ENCODE results near the gene ACADS.
A peak's percentile ranks its signal among the peaks of the same experiment; 100 is the strongest.

The ACADS gene, protein sequence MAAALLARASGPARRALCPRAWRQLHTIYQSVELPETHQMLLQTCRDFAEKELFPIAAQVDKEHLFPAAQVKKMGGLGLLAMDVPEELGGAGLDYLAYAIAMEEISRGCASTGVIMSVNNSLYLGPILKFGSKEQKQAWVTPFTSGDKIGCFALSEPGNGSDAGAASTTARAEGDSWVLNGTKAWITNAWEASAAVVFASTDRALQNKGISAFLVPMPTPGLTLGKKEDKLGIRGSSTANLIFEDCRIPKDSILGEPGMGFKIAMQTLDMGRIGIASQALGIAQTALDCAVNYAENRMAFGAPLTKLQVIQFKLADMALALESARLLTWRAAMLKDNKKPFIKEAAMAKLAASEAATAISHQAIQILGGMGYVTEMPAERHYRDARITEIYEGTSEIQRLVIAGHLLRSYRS

DNA sequence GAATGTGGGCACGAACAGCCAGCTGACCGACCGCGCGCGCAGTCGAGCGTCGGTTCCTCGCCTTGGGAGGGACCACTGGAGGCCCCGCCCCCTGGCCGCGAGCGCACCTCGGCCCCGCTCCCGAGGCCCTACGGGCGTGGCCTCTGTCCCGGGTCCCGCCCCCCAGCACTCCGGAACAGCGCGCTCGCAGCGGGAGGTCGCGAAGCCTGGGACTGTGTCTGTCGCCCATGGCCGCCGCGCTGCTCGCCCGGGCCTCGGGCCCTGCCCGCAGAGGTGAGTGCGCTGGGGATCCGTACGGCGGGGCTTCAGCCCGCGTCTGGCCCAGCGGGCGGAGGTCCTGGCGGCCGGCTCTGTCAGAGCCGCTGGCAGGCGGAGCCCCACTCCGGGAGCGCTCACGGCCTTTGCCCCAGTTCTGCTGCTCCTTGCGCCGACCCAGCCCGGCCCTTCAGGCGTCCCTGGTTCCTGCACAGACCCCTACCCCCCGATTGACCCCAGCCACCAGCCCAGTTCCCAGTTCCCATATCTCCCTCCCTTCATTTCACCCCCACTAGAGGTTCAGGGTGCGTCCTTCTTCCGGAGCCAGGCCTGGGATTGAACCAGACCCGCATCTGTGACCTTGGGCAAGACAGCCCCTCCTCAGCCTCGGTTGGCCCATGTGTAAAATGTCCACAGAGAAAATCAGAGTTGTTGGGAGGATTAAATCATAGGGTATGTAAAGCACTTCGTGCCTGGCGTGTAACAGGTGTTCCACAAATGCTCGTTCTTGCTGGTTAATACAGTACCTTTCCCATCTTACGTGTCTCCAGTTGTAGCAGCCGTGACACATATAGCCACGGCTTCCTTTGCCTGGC lies at the start of gene ACADS:
TSS of gene ACADS (plus strand) at position 168 of the 851 bp plus-strand sequence. CDS start at position 228, 60 bp downstream.
- DNase-seq: peak; percentile 76 to 80

DNA sequence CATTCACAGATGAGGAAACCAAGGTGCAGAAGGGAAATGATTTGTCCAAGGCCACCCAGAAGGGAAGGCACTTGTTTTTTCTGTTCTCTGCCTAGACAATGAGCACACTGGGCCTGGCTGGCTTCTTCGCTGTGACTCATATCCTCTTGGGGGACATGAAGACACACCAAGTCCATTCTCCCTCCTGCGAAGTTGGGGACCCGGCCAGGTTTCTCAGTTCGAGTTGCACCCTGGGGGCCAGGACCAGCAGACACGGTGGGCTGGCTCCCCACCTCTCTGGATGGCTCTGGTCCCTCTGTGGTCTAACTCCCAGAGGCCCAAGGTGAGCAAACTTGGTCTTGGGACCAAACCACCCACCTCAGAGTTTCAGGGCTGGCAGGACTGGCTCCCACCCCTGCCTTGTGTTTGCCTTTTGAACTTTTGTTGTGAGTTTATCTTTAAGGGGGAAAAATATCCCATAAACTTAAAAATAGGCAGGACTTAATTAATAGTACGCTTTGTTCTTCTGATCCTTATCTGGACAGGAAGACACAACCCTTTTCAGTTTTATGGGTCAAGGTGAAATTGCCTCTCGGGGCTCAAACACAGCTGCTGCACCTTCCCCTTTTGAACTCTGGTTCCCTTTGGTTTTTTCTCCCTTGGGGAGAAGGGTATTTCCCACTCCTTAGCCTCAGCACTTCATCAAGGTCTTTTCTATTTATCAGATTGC lies 47.7 kb upstream of the ACADS start:
- DNase-seq: no peak

DNA sequence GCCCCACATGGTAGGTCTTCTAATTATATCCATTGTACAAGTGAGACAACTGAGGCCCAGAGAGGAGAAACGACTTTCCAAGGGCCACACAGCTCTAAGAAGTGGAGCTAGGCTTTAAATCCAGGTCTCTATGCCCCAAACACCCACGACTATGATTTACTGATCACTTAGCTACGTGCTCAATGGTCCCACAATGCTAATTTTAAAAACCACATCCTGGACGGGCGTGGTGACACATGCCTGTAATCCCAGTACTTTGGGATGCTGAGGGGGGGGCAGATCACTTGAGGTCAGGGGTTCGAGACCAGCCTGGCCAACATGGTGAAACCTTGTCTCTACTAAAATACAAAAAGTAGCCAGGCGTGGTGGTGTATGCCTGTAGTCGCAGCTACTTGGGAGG lies 47.1 kb upstream of the ACADS start:
- DNase-seq: no peak

DNA sequence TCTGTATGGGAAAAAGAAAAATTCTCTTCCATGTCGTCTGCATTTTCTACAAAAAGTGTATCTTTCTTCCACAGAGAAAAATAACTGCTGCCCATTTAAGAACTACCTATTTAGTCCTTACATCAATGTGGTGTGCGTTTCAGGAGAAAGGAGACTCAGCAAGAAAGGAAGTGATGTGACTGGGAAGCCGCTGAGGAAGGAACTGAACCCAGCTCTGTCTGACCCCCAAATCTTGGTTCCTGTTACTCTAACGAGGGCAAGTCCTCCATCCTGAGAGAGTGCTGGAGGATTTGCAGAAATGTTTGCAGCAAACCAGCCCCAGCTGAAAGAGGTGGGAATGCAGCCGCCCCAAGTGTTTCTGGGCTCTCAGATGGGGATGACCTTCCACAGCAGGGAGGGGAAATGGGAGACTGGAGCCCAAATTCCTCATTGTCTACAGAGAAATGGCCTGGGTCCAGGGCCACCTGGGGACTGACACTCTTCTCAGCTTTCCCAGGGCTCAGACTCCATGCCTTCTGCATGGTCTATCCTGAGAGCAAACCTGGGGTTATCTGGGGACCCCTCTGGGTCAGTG lies 45.4 kb upstream of the ACADS start:
- no peak for DNase-seq

DNA sequence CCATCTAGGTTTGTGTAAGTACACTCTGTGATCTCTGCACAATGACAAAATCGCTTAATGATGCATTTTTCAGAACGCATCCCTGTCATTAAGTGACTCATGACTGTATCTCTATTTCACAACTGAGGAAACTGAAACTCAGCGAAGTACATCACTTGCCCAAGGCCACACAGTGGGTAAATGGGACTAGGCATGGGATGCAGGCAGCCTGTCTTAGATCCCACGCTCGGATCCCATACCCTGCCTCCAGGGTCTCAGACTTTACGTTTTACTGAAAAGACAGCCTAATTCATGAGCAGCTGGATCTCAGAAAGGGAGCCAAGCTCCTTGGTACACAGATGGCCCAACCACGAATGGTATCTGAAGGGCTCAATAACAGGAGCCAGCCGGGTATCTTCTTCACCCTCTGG lies 41.1 kb upstream of the ACADS start:
- no peak for DNase-seq

DNA sequence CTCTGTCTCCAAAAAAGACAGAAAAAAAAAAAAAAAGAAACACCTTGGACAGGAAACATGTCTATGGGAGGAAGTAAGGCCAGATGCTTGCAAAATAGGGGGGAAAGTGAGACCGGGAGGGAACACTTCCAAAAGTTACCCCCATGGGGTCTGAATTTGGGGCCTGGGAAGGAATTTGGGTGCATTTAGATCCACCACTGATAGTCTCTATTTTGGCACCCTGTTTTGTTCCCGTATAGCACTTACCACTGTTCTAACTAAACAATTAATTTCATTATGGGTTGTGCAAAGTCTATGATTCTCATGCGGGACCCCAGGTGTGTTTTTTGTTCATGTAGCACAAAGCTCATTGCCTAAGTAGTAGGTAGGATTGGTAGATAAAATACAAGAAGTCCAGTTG lies 40.1 kb upstream of the ACADS start:
- DNase-seq: no peak

DNA sequence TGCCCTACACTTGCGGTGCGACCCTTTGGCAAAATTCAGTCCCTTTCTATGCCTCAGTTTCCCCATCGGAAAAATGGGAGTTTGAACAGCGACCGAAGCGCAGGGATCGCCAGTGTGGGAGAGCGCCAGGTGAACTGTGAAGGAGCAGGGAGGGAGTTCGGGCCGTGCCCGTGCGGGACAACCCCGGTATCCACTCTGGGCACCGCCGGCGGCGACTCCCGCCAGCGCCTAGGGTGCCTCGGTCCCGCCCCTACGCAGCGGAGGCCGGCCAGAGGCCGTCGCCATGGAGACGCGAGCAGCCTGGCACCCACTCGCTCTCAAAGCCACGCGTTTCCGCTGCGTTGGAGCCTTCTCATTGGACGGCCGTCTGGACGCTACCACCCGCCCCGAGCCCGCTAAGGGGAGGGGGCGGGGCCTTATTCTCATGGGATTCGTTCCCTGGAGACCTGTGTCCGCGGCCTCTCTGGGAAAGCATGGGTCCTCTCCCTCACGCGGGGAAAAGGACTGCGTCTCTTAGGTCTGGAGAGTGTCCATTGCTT lies 39.4 kb upstream of the ACADS start:
- DNase-seq: peak; percentile 93 to 96

DNA sequence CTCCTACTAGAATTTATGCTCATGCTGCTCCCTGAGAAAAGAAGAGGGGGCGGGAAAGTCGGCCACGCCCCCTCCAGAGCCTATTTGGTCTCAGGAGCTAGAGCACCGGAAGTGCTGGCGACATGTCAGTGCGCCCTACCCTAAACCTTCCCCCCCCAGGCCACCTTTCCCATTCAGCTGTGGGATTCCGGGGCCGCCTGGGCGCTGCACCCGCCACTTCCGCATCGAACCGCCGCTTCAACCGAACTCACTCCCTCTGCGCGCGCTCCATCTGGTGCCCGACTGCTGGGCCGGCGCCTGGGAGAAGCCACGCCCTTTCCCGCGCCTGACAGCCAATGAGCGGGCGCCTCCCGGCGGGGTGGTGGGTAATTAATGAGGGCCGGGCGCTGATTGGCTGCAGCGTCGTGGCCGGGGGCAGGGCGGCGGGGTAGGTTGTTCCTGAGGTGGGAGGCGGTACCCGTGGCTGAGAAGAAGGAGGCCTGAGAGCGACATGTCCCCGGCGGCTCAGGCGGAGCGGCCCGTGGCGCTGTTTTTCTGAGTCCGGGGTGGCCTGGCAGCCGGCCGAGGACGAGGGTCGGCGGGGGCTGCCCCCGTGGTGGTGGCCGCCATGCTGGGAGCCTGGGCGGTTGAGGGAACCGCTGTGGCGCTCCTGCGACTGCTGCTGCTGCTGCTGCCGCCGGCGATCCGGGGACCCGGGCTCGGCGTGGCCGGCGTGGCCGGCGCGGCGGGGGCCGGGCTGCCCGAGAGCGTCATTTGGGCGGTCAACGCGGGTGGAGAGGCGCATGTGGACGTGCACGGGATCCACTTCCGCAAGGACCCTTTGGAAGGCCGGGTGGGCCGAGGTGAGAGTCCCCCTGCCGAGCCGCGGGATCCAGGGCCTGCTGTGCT lies 38.7 kb upstream of the ACADS start, which contains the start of gene MLEC:
TSS of gene MLEC (plus strand) at position 460 of the 888 bp plus-strand sequence. CDS start at position 608, 148 bp downstream.
- DNase-seq: peak; percentile 97 to 98

DNA sequence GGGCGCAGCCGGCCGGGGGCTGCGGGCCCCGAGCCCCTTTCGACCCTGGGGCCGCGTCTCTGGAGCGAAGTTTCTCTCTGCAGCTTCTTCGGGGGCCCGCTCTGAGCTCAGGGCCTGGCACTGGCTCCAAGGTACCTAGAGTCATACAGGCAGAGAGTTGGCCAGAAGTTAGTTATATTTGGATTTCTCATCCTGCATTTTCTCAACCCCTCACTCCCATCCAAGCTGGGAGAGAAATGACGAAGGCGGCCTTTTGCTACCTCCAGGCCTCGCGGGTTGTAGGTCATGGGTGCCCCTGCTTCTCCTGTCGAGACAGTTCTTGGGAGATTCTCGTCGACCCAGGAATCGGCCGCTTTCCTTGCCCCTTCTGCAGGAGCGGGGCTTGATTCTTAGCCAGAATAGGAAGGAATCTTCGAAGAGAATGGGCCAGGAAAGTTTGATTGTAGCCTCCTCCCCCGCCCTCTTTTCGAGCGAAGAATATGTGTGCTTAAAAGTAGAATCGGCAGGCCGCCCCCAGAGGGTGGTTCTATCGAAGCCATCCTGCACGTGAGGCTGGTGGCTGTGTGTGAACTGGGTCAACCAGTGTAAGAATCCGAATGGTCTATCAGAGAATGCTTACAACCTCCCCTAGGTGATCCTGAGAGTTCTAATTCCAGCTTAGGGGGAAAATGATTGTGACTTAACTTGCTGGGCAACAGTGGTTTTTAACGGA lies 37.9 kb upstream of the ACADS start:
- no peak for DNase-seq

DNA sequence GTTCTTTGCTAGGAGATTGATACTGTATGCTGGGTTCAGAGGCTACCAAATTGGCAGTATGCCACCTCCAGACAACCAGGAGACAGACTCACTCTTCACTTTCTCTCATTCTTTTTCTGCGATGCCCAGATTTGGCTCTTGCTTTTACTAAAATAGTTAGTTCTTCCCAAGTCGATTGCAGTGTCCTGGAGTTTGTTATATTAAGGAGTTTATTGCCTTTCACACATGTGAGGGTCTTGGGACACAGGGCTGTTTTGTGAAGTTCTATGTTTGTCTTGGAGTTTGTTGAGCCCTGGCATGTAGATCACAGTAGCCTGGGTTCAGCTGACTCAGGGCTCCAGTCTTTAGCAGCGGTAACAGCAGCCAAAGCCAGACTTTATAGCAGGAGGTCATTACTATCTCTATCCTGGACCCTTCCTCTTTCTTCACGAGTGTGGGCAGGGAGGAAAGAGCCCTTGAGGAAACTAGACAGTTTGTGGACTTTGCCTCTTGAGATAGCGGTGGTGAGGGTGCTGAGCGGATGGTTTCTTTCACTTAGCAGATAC lies 37.0 kb upstream of the ACADS start:
- no peak for DNase-seq

DNA sequence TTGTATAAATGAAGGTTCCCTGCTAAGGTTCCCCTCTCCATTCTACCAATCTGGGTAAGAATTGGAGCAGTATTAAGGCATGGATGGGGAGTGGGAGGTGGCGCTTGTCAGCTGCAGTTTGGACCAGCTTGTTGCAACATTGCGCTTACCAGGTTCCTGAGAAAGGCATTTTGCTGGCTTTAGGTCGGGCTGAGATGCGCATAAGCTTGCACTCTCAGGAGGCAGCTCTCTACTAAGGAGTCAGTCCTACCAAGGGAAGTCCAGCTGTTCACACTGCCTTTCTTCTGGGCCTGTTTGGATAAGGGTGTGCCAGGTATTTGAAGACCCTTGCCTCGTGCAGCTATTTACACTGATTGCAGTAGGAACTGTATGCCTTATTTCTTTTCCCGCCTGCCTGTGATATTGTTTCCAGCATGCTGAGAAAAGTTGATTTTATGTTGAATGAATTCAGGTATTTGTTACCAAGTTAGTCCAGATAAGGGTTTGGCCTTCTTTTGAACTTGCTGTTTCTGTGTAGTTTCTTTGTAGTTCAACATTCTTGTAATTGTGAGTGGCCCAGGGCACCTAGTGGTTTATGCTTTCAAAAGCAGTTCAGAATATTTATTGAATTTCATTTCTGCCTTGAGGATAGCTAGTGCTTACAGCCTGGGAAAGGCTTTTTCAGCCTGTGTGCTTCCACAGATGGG lies 36.1 kb upstream of the ACADS start:
- no peak for DNase-seq

DNA sequence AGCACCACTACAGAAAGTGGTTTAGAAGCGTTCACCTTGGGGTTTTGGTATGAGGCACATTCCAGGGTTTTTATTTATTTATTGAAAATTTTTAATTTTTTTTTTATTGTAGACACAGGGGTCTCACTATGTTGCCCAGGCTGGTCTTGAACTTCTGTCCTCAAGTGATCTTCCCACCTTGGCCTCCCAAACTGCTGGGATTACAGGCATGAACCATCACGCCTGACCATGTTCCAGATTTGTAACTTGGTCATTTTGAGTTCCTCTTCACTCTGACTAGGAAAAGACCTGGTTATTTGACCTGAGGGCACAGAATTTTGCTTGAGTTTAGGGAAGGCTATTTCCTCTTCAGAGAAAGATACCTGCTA lies 35.6 kb upstream of the ACADS start:
- no peak for DNase-seq

DNA sequence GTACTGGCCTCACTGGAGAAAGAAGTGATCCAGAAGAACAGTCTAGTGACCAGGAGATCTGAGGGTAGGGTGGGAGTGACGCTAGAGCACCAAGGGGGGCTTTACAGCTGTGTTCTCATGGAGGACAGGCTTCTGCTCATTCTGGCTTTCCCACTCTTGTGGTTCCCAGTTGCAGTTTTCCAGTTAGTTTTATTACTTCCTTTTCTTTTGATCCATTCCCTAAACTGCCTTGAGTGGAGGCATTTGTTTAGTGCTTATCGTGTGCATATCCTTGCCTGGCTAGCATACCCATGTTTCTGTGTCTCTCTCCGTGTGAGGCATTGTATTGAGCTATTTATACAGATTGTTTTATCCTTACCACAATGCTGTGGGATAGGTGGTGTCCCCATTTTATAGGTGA lies 34.6 kb upstream of the ACADS start:
- no peak for DNase-seq

DNA sequence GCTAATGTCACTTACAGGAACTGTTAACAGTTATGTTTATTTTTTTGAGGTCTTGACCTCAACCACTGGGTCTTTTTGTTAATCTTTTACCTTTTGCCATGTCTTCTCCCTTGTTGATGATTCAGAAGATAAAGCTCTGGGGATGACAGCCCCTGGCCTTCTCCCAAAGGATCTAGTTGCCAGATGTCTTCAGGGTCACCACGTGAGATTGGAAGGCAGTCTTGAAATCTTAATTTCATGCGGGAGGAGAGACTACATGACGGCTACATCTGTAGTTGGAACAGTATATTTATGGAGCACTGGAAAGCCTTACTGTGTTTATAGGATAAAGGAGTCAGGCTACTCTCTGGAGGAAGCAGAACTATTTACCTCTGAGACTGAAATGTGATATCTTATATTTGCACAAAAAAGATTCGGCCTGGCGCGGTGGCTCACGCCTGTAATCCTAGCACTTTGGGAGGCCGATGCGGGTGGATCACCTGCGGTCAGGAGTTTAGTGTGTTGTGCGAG lies 33.0 kb upstream of the ACADS start:
- no peak for DNase-seq

DNA sequence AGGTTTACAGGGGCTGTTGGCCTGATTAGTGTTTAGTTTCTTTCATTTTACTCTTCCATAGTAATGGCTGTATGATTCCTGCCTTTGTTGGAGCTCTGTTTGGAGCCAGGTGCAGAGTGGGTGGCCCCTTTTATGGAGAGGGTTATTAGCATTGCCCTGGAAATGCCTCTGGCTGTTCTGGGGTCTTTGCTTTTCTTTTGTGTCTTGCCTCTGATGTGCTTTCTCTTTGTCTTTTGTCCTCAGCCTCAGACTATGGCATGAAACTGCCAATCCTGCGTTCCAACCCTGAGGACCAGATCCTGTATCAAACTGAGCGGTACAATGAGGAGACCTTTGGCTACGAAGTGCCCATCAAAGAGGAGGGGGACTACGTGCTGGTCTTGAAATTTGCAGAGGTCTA lies 31.8 kb upstream of the ACADS start:
- no peak for DNase-seq

DNA sequence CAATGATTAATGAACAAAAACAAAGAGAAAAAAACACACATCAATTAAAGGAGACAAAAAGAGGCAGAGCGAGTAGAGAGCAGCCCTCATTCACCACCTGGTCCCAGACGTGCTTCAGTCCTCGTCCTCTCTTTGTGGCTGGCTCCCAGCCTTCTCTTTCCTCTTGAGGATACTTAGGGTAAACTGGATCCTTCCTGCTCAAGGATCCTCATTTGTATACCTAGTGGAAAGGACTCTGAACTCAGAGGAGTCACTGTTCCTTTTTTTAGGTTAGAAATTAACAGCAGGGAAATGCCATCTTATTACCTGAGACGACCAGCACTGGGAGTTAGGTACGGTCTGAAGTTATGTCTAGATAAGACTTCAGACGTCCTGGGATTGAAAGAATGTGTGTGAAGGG lies 29.0 kb upstream of the ACADS start:
- DNase-seq: no peak

DNA sequence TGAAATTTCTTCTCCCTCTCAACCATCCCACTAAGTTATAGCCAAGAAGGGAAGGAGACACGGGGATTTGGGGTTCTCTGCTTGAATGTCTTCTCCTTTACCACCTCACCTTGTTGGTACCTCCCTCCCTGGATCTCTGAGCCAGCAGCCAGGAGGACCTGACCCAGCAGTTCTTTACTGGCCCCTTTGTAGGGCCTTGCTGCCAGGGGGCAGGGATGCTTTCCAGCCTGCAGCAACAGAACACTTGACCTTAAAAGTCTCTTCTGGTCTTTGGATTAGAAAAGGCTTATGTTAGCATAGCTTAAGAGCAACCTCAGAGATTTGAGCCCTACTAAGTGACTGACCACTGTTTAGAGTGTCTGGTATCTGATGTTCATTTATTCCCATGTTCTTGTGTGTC lies 28.3 kb upstream of the ACADS start:
- no peak for DNase-seq

DNA sequence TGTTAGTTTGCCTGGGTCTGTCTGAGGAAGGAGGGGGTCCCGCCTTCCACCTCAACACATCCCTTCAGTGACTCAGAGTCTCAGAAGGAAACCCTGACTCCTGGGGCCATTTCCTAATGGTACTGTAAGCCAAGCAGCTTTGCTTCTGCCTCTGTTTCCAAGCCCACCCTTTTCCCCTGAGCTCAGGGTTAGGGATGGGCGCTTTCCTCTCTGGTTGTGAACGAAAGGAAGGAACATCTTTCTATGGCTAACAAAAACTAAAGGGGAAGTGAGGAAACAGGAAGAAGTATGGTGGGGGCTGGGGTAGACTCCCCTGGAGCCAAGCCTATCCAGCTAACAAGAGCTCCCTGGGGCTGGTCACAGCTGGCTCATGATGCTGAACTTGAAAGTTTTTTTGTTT lies 27.0 kb upstream of the ACADS start:
- DNase-seq: no peak

DNA sequence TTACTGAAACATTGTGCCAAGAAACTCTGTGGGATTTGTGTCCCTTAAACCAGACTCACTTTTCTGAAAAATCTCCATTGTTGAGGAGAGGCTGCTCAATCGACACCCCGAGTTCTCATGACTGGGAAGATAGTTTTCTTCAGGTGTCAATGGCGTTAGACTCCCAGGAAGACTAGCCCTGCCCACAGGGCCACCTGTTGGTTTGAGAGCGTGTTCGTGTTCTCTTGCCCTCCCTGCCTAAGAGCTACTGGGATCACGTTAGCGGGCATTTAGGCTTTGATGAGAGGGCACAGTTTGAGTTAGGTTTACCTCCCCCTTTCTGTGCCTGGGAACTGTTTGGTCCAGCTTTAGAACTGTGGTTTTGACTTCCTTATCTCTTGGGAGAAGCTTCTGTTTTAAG lies 26.1 kb upstream of the ACADS start:
- no peak for DNase-seq

DNA sequence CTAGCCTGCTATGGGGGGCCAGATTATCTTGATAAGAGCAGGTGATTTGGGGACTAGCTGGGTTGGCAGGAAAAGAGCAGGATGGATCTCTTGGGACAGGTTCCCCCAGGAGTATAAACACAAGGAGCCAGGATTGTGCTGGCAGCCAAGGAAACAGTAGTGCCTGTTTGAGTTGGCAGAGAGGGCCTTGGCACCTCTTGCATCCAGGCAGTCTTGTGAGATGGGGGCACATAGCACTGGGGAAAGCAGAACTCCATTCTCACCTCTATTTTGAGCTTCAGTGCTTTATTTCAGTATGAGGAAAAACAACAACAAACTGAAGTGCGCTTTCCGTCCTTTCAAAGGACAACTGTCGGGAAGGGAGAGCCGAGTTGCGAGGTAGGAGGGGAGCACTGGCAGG lies 24.7 kb upstream of the ACADS start:
- DNase-seq: no peak

Data from NCI-H524 (cell line).